EH (cell line): ENCODE measurements around the gene FLII.

Source experiments
- DNase-seq: peaks from one replicate; pipeline ENCODE4 v3.0.0-alpha.2; 2015; ENCODE audit warnings: low read depth

FLII gene

DNA sequence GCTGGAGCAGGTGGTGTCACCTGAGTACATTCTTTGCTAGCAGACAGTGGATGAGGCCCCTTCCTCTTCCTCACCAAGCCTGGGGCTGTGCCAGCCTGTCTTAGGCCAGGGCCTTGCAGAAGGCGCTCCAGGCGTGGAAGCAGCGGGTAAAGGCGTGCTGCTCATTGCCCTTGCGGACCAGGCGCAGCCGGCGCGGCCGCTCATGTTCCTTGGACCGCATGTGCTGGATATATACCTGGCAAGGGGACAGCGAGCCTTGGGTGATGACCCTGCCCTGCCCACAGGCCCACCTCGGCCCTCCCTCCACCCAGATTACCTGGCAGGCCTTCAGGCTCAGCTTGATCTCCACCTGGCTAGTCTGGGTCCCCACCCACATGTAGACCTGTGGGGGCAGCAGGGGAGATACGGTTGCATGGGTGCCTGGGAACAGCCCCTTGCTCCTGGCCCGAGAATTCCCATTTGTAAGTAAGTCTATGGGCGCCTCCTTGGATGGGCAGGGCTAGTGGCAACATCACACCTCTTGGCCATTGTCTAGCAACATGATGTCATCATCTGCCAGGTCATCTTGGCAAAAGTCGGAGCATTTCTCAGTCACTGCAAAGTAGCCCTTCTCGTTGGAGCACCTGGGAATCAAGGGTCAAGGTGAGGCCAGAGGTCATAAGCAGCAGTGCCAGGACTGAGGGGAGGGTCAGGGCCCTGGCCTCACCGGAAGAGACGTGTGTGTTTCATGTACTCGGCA is 13.3 kb downstream of the FLII start:
- DNase-seq: no peak

DNA sequence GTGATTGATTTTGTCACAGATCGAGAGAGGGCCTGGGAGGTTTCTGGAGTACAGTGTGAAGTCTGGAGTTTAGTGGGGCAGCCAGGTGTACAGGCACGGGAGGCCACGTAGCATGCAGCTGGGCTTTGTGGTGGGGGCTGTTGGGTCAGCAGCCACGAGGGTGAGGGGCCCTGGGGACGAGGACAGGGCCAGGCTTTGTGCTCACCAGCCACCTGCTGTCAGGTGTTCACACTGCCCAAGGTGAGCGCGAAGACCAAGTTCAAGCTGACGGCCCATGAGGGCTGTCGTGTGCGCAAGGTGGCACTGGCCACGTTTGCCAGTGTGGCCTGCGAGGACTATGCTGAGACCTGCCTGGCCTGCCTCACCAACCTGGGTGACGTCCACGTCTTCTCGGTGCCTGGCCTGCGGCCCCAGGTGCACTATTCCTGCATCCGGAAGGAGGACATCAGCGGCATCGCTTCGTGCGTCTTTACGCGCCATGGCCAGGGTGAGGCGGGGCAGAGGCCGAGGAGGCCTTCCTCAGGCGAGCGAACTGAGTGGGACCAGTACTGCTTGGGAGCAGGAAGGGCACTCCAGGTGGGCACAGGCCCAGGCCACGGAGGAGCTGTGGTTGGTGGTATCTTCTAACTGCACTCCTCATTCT is 17.2 kb downstream of the FLII start:
- no peak for DNase-seq

DNA sequence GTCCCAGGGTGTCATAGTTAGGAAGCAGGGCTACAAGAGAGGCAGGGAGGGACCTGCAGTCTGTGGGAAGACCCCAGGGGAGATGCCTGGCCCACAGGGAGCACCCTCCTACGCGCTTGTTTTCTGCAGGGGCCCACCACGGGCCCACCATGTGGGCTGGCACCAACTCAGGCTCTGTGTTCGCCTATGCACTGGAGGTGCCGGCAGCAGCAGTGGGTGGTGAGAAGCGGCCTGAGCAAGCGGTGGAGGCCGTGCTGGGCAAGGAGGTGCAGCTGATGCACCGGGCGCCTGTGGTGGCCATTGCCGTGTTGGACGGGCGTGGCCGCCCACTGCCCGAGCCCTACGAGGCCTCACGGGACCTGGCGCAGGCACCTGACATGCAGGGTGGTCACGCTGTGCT is 18.1 kb downstream of the FLII start:
- no peak for DNase-seq

DNA sequence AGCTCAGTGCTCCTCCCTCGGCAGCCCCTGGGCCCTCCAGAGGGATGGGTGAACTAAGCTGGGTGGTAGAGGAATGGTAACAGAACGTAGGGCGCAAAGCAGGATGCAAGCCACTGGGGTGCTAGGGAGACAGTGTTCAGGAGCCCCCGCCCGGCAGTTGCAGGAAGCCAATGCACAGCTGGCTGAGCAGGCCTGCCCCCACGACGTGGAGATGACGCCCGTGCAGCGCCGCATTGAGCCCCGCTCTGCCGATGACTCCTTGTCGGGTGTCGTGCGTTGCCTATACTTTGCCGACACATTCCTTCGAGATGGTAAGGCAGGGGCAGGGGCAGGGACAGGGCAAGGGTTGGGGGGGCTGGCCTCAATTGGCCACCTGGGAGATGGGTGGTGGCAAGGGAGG is 20.2 kb downstream of the FLII start:
- DNase-seq: no peak

DNA sequence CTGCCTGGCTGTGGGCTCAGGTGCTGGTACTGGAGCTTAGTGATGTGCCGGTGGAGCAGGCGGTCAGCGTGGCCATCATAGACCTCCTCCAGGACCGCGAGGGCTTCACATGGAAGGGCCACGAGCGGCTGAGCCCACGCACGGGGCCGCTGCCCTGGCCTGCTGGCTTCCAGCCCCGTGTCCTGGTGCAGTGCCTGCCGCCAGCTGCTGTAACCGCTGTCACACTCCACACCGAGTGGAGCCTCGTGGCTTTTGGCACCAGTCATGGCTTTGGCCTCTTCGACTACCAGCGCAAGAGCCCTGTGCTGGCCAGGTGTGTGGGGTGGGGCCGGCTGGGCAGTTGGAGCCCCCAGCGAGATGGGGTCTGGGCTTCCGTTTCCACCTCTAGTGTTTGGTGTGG is 21.1 kb downstream of the FLII start:
- DNase-seq: no peak

DNA sequence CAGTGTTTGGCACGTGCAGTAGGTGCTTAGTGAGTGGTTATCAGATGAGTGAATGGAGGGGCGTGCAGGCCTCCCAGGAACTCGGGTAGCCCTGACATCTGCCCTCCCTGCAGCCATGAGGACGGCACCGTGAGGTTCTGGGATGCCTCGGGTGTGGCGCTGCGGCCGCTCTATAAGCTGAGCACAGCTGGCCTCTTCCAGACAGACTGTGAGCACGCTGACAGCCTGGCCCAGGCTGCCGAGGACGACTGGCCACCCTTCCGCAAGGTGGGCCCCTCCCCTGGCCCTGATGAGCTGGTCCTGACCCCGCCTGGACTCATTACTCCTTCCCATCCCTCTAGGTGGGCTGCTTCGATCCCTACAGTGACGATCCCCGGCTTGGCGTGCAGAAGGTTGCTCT is 22.0 kb downstream of the FLII start:
- no peak for DNase-seq

DNA sequence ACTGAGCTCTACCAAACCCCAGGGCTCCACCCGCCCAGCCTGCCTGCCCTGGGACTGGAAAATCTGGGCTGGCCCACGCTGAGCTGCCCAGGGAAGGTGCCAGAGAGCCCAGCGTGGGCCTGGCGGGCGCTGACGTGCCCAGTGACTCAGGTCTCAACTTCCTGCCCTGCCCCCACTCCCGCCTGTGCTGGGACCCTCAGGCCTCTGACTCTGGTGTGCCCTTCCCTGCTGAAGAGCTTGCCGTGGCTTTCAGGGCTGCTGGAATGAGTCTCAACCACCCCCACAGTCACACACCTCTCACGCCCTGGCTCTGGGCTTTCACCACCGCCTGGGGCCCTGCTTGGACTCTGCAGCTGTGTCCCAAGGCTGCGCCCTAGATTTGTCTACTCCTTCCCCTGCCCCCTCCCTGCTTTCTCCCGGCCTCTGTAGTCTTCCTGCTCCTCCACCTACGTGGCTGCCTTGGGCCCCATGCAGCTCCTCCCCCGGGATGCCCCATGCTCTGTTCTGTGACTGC is 22.7 kb downstream of the FLII start:
- DNase-seq: peak; percentile 87

DNA sequence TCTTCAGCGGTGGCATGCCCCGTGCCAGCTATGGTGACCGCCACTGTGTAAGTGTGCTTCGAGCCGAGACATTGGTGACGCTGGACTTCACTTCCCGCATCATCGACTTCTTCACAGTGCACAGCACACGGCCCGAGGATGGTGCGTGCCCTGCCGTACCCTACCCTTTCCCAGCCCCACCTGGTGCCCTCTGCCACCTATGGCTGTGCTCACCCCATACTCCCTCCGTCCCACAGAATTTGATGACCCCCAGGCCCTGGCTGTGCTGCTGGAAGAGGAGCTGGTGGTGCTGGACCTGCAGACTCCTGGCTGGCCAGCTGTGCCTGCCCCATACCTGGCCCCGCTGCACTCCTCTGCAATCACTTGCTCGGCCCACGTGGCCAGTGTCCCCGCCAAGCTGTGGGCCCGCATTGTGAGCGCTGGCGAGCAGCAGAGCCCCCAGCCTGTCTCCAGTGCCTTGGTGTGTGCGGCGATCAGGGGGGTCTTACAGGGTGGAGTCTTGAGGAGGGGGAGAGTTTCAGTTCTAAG is 23.6 kb downstream of the FLII start:
- no peak for DNase-seq

DNA sequence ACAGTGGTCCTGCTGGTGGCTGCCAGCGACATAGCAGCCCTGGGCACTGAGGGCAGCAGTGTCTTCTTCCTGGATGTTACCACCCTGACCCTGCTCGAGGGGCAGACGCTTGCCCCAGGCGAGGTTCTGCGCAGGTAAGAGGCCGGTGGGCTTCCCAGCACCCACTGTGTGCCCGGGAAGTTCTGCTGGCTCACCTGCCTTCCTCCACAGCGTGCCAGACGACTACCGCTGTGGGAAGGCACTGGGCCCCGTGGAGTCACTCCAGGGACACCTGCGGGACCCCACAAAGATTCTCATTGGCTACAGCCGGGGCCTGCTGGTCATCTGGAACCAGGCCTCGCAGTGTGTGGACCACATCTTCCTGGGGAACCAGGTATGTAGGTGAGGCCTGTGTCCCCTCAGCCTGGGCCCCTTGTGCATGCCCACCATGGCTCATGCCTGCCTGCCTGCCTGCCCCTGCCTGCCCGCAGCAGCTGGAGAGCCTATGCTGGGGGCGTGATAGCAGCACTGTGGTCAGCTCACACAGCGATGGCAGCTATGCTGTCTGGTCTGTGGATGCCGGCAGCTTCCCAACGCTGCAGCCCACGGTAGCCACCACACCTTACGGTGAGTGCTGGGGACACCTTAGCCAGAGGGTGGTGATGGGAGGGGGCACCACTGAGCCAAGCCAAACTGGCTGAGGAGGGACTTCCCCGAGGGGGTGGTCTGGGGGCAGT is 24.6 kb downstream of the FLII start:
- DNase-seq: no peak

DNA sequence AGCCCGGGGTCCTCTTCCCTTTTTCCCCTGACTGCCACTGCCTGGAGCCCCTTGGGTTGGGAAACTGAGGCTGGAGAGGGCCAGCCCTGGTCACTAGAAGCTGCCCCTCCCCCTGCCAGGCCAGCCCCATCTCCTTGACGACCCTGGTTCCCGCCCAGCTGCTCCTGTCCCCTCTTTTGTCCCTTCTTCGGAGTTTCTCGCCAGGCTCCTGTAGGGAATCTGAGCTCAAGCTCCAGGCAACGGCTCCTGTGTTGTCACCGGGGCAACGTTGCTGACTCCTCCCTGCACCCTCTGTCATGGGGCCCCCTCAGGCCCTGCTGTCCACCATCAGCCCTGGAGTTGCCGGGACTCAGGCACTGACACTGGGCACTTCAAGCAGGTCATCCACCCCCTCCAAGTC is 27.4 kb downstream of the FLII start:
- DNase-seq: no peak

DNA sequence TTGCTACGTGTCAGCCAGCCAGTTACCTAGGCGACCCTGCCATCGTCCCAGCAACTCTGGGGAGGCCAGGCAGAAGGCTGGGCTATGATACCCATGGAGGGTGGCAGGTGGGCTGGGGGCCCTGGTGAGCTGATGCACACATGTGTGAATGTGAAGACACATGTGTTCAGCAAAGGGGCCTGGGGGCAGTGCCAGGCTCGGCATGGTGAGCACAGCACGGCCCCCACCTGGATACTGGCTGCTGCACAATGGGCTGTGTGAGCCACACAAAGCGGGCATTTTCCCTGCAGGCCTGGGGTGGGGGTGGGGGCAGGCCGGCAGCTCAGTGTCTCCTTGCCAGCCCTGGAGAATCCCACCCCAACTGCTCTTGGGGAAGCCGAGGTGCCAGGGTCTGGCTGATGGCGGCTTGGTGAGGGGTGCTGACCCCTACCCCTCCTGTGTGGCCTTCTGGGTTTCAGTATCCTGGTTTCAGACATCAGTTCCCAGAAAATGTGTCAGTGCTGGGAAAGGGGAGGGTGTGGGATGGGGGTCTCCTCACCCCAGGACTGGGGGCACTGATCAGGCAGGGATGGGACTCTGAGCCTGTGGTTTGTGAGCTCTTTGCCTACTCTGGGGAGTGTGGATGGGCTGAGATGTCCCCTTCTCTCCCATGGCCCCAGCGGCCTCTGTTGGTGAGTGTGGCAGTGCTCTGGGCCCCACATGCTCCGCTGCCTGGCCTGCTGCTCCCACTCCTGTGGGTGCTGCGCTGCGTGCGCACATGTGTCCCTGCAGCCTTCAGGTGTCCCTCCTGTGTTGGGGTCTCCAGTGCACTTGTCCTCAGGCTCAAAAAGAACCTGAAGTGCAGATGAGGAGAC is 28.0 kb downstream of the FLII start:
- no peak for DNase-seq

DNA sequence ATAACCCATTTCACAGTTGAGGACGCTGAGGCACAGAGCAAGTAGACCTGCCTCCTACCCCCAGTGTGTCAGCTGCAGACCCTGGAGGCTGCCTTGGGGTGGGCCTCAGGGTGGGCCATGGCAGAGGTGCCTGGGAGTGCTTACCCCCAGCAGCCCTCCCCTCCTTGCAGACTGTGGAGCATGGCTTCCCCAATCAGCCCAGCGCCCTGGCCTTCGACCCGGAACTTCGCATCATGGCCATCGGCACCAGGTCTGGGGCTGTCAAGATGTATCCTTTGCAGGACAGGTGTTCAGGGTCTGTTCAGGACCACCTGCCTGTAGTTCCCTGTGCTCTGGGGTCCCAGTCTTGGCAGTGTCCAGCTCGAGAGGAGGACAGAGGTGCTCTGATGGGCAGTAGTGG is 28.8 kb downstream of the FLII start:
- DNase-seq: no peak

DNA sequence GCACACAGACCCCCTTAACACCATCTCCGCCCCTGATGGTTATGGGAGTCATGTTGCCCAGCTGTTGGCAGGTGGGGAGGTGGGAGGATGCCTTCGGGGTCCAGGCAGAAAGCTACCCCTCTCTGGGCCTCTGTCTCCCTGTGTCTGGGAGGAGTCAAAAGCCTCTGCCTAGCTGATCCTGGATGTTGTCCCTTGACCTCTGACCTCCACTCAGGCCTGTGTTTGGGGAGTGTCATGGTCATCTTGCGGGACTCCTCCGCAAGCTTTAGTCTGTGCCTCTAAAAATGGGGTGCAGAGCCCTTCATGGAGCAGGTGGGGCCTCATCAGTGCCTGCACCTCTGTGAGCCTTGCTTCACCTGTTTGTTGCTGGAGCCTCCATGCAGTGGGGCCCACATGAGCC is 29.3 kb downstream of the FLII start:
- no peak for DNase-seq

DNA sequence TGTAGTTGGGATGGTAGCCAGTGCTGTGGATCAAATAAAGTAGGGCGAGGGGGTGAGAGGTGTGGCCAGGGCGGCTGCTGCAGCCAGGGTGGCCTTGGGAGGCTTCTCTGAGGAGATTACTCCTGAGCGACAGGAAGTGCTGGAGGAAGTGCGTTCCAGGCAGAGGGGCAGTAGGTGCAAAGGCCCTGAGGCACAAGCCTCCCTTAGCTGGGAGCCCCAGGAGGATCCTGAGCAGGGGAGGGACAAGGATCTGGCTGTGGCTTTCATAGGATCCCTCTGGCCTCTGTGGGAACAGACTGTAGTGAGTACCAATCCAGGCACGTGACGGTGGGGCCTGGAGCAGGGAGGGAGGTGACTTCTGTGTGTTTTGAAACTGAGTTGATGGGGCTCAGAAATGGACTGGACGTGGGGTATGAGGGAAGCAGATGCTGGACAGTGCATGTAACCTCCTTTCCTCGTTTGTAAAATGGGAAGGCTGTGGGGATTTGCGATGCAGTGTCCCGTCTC is 30.3 kb downstream of the FLII start:
- no peak for DNase-seq

DNA sequence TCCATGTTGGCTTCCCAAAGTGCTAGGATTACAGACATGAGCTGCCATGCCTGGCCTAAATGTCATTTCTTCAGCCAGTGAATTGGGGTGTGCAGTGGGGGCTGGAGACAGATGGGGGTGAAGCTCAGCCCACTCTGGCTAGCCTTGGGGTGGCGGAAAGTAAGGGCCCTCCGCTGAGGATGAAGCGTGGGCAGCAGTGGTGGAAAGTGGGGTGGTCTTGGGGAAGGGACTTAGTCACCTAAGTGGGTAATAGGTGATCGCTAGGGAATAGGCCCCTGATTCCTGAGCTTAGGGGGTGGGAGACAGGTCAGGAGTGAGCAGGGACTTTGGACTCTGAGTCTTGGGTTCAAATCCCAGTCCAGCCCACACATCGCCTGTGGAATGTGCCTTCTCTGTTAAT is 30.9 kb downstream of the FLII start:
- DNase-seq: no peak

DNA sequence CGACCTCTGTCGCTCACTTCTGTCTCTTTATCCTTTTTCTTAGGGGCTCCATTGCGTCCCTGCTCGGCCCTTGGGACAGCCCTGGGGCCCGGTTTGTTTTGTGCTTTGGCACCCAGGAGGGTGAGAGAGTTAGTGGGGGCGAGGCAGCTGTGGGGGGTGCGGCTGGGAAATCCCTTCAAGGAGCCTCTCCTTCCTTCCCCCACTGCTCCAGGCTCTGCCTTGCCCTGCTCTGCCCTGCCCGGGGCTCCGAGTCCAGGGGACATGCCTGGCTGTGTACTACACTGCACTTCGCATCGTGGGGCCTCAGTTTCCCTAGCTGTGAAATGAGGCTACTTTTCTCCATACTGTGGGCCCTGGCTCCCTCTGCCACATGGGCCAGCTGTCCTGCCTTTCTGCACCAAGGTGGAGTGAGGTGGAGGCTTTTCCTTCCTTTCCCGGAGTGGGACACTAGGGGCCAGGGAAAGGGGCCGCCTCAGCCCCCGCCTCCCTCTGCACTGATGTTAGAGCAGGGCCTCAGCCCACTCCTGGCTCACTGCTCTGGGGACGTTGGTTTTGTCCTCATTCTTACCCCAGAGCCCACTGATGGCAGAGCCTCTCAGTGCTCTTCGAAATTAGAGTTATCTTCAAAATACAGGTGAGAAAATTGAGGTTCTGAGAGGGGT is 32.1 kb downstream of the FLII start:
- DNase-seq: peak; percentile 31

DNA sequence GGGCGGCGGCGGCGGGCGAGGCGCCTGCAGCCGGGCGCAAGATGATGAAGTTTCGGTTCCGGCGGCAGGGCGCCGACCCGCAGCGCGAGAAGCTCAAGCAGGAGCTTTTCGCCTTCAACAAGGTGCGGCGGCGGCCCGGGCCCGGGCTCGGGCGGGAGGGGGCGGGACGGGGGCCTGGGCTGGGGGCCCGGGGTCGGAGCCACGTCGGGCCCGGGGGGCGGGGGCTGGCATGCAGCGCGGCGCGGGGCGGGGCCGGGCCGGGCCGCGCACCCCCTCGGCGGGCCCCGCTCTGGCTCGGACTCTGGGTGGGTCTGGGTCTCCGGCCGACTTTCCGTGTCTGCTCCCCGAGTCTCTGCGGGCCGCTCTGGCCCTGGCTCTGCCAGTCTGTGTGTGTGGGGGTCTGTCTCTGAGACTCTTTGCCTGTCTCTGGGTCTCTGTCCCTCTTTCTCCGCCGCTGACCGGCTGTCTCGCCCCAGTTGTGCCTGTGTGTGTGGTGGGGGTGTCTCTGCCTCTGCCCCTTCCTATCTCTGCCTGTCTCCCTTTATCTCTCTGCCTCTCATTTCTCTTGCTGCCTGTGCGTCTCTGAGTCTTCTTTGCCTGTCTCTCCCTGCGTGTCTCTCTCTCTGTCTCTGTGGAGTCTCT is 32.8 kb downstream of the FLII start:
- DNase-seq: peak; percentile 23

DNA sequence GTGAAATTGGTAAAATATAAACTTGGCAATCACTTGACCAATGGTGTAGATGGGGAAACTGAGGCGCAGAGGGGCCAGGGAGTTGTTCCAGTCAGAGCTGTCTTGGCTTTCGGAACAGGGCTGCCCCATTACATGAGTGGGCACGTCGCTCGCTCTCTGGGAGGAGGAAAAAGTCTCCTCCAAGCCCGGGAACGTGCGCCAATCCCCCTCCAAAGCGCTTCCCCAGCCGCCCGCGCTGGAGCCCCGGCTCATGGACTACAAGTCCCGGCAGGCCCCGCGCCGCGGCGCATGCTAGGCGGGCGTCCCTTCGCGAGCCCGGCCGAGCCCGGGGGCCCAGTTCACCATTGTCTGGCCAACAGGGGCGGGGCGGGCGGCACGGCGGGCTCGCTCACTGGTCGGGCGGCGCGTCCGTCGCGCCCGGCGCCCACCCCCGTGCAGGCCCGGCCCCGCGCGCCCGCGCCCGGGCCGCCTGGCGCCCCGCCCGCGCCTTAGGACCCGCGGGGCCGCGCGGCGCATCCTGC is 33.4 kb downstream of the FLII start, which contains the start of gene LLGL1:
LLGL1 (plus strand) TSS at position 515 of the 521 bp plus-strand sequence. CDS start 48 bp downstream, outside the sequence.
- peak; percentile 94 for DNase-seq

DNA sequence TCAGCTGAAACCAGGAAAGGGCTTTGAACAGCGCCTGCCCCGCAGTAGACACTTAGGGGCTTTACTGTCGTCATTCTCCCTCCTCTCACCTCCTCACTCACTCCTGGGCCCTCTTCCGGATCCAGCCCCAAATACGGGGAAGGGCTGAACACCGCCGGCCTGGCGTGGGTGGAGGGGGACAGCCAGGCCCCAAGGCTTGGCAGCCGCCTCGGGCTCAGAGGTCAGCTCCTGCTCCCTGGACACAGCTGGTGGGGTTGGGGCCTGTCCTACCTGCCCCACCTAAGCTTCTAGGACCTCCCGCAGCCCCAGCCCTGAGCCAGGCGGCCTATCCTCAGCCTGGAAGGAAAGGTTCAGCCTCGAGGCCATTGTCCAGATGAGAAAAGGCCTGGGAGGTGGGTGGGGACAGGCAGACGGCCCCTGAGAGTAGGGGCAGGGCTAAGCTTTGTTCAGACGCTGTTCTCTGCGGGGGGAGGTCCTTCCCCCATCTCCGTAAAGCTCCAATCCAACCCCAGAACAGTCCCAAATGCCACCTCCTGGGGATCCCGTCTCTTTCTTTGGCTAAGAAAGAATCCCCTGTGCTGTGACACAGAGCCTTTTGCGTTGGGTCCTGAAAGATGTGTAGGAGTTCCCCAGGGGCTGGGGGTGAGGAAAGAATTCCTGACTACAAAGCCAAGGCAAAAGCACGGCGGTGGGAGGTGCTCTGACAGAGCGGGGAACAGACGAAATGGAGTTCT is 34.0 kb downstream of the FLII start:
- DNase-seq: peak; percentile 48

DNA sequence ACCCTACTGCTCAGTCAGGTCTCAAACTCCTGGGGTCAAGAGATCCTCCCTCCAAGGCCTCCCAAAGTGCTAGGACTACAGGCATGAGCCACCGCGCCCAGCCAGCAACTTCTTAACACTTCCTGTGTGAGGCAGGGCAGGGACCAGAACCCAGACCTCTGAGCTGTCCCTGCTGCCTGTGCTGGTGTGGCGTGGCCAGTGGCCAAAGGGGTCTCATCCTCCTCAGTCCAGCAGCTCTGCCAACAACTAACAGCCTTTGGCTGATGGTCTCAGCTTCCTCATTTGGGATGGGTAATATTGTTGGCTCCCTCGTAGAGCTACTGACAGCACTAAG is 34.5 kb downstream of the FLII start:
- no peak for DNase-seq
